GM21528 (cell line): Measurements from ENCODE around the gene EID2.

Experiments
- ATAC-seq: cut with Tn5 transposase; IDR thresholded peaks from one replicate; pipeline ENCODE4 v1.9.1; 2021; ENCODE audit warnings: mild to moderate bottlenecking, moderate library complexity; ENCODE audit not compliant: unreplicated experiment, low FRiP score

Gene EID2

GRCh38 chr19:39540333-39540673 is 342 bp upstream of the EID2 start:
- ATAC-seq, result no peak

DNA sequence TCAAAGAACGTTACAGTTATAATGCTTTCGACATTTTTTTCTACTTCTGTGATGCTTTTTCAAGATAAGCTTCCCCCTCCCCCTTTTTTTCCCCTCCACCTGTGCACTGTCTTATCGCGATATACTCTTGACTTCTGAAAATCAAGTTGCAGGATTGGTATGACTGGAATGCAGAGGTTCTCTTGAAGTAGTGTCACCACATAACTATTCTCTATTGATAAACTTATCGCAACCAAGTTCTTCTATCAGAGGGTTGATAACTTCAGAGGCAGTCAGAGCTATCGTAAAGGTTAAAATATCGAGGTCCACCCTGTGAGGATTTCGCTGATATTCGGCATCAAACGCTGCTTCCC is 820 bp downstream of the EID2 start:
- ATAC-seq, result no peak

DNA sequence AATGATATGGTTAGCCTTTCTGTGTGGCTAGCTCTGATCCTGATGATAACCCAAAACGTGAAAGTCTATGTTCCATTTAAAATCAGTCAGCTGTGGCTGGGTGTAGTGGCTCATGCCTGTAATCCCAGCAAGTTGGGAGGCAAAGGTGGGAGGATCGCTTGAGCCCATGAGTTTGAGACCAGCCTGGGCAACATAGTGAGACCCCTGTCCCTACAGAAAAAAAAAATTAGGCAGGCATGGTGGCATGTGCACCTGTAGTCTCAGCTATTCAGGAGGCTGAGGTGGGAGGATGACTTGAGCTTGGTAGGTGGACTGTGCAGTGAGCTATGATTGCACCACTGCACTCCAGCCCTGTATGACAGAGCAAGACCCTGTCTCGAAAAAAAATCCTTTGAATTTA is 6.2 kb downstream of the EID2 start:
- no peak for ATAC-seq

DNA sequence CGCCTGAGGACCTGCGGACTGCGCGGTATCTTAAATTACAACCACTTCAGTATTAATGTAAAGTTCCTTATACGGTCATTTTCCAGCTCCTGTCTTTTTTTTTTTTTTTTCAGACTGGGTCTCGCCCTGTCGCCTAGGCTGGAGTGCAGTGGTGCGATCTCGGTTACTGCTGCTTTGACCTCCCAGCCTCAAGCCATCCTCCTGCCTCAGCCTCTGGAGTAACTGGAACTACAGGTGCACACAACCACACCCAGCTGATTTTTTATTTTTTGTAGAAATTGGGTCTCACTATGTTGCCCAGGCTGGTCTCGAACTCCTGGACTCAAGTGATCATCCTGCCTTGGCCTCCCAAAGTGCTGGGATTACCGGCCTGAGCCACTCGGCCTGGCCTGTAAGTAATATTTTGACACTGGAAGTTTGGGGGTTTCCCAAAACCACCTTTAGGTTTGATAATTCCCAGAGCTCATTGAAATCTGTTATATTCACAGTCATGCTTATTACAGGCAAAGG is 6.9 kb downstream of the EID2 start:
- peak; percentile 20 for ATAC-seq

GRCh38 chr19:39532233-39533002 is 7.5 kb downstream of the EID2 start, which contains the start of gene EID2B:
Gene EID2B, minus strand, starts transcription at chr19:39532852. Its CDS starts 50 bp downstream, at chr19:39532802.
- peak; percentile 82 for ATAC-seq

GRCh38 chr19:39531834-39532232 is 8.1 kb downstream of the EID2 start:
- no peak for ATAC-seq

DNA sequence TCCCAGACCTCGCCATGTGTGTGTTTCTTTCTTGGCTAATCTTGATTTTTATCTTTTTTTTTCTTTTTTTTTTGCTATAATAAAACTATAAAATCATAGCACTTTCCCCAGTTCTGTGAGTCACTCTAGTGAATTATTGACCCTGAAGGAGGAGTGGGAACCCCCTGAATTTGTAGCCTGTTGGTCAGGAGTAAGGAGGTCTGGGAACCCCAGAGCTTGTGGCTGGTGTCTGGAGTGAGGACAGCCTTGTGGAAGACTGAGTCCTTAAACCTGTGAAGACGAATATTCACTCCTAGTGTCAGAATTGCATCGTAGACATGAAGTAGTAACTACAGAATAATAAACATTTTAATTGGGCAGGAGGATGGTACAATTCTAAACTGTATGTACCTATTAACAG is 14.8 kb downstream of the EID2 start:
- no peak for ATAC-seq

- ATAC-seq, result no peak
These were observed 15.5 kb downstream of the EID2 start for GRCh38 chr19:39524495-39524894.

- ATAC-seq, result no peak
These were observed 19.1 kb downstream of the EID2 start for GRCh38 chr19:39520541-39521484.

DNA sequence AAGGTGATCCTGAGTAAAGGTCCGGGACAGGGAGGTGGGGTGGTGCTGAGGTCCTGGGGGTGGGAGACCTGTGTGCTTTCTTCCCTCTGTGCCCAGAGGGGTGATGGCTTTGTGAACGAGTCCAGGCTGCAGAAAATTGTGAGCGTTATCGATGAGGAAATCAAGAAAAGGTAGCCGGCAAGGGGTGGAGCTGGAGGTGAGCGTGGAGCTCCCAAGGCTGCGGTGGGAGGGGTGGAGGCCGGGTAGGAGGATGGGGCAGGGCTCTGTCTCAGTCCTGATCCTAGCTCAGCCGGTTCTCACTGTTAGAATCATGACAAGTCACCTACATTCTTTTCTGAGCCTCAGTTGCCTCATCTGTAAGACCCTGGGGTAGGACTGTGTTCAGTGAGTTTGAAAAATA is 21.0 kb downstream of the EID2 start:
- no peak for ATAC-seq

GRCh38 chr19:39518458-39518857 is 21.5 kb downstream of the EID2 start:
- ATAC-seq, result no peak

DNA sequence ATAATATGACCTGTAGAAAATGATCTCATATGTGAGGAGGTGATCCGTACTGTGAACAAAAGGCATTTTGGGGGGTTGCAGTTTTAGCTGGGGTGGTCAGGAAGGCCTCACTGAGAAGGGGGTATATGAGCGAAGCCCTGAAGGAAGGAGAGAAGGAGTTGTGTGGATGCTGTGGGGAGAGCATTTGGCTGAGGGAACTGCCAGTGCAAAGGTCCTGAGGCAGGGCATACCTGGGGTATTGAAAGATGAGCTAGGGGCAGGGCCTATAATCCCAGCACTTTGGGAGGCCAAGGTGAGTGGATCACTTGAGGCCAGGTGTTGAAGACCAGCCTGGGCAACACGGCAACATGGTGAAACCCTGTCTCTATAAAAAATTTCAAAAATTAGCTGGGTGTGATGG is 22.5 kb downstream of the EID2 start:
- ATAC-seq, result no peak

- ATAC-seq, result no peak
These were observed 23.7 kb downstream of the EID2 start for GRCh38 chr19:39516270-39516669.

GRCh38 chr19:39515551-39516191 is 24.3 kb downstream of the EID2 start:
- ATAC-seq, result no peak

- ATAC-seq, result no peak
These were observed 25.0 kb downstream of the EID2 start, which contains the start of gene SELENOV for GRCh38 chr19:39514840-39515550. Gene SELENOV, plus strand, starts transcription at chr19:39515139. Its CDS starts 74 bp downstream, at chr19:39515213.

DNA sequence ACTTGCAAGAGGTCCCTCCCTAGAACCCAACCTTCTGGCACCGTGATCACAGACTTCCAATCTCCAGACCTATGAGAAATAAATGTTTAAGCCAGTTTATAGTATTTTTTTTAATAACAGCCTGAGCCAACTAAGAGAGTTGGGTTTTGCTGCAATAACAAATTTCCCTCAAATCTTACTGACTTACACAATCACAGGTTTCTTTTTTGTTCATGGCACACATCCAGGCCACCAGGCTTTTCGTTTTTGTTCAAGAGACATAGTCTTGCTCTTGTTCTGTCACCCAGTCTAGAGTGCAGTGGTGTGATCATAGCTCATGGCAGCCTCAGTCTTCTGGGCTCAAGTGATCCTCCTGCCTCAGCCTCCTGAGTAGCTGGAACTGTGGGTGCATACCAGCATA is 27.0 kb downstream of the EID2 start:
- no peak for ATAC-seq

- no peak for ATAC-seq
These were observed 30.7 kb downstream of the EID2 start for GRCh38 chr19:39509233-39509632.

GRCh38 chr19:39508629-39509028 is 31.3 kb downstream of the EID2 start:
- no peak for ATAC-seq

GRCh38 chr19:39507715-39508364 is 32.1 kb downstream of the EID2 start:
- ATAC-seq, result no peak
